Left cardiac atrium (tissue), 4 donors: ENCODE data around the gene KRTAP29-1. TPM values are rescaled to one million over a fixed set of nuclear protein-coding genes. Genes with fewer than 3 reads are reported as not detected.
"Not testable (repeated sequence)": the region's sequence is repeated elsewhere in the genome, so short reads cannot be mapped to it uniquely, and the experiment has no call there.

ENCODE experiments used
- ATAC-seq, 2 donors: fragments of 200-7000 bp; cut with Tn5 transposase; one replicate each; pipeline ENCODE4 v1.9.1; 2020; ENCODE audit warnings: mild to moderate bottlenecking in 2 of 2, moderate library complexity in 2 of 2
- DNase-seq: peaks from one replicate; pipeline ENCODE4 v3.0.0-alpha.2; 2020
- intact Hi-C, 2 donors: fragments of 100-400 bp; cut with DNase I; formaldehyde crosslinking; loops; one replicate each; pipeline versions ENCODE4 v1.14.1 to v1.15.1; 2022 to 2023
- total RNA-seq, 2 donors: library from RNA; stranded (reverse); fragmentation: NEBNext Ultra II Directional; extraction: Animal tissue kit (Norgen Biotek cat#: 25700); gene quantifications; one replicate each; pipeline ENCODE4 v1.2.1, GENCODE V29; 2021
- donor health status: DM: no; HTN: yes; CAD: no.
- donor health status: DM: no; HTN: yes; CAD: no; lungs with severe emphysema.
- donor health status: DM: yes; HTN: yes; CAD: no.
- donor health status: Dilated cardiomyopathy.

Gene KRTAP29-1
- total RNA-seq, 2 donors from 2014 or later, result not detected

- ATAC-seq, result peak; percentile 75 to 89
- intact Hi-C loops, result no loop called here
Measured at GRCh38 chr17:41308251-41308917, 5.7 kb upstream of the KRTAP29-1 start.

GRCh38 chr17:41307647-41308046 is 5.0 kb upstream of the KRTAP29-1 start:
- intact Hi-C loops, result no loop called here
- ATAC-seq, result peak in 1 of 2 donors; percentile 39

More at GRCh38 chr17:41308251-41308917, 5.7 kb upstream of the KRTAP29-1 start:
- peak; percentile 40 for DNase-seq

GRCh38 chr17:41304091-41304490 is 1.4 kb upstream of the KRTAP29-1 start:
- intact Hi-C loops, result no loop called here
- ATAC-seq (no peak), DNase-seq (no peak)

More at GRCh38 chr17:41307647-41308046, 5.0 kb upstream of the KRTAP29-1 start:
- DNase-seq, result no peak

GRCh38 chr17:41302981-41303380 is 330 bp upstream of the KRTAP29-1 start:
- intact Hi-C loops, result no loop called here
- no peak for ATAC-seq
- DNase-seq, result no peak

GRCh38 chr17:41301204-41301790 is 1.4 kb downstream of the KRTAP29-1 start:
- ATAC-seq (no peak), DNase-seq (no peak)
- intact Hi-C loops, result no loop called here

- DNase-seq (no peak), ATAC-seq (no peak)
- intact Hi-C loops, result no loop called here
Measured at GRCh38 chr17:41298458-41299135, 4.1 kb downstream of the KRTAP29-1 start.

GRCh38 chr17:41296846-41297245 is 5.8 kb downstream of the KRTAP29-1 start:
- intact Hi-C loops, result no loop called here
- ATAC-seq (no peak), DNase-seq (no peak)

GRCh38 chr17:41294016-41294415 is 8.6 kb downstream of the KRTAP29-1 start:
- ATAC-seq (no peak), DNase-seq (no peak)
- intact Hi-C loops, result no loop called here

GRCh38 chr17:41287050-41287449 is 15.6 kb downstream of the KRTAP29-1 start:
- DNase-seq, result no peak
- intact Hi-C loops, result no loop called here

GRCh38 chr17:41284546-41284945 is 18.1 kb downstream of the KRTAP29-1 start:
- intact Hi-C loops, result no loop called here
- ATAC-seq, result no peak
- no peak for DNase-seq

More at GRCh38 chr17:41287050-41287449, 15.6 kb downstream of the KRTAP29-1 start:
- ATAC-seq, result no peak

GRCh38 chr17:41284043-41284442 is 18.6 kb downstream of the KRTAP29-1 start:
- ATAC-seq (no peak), DNase-seq (no peak)
- intact Hi-C loops, result no loop called here

GRCh38 chr17:41278176-41278955 is 24.3 kb downstream of the KRTAP29-1 start:
- intact Hi-C loops, result no loop called here
- no peak for ATAC-seq

GRCh38 chr17:41275648-41276190 is 26.9 kb downstream of the KRTAP29-1 start, which contains the start of gene KRTAP9-7:
KRTAP9-7 (plus strand) TSS chr17:41275698; CDS start chr17:41275698, 0 bp downstream.
- intact Hi-C loops, ATAC-seq, DNase-seq: not testable (repeated sequence)

More at GRCh38 chr17:41278176-41278955, 24.3 kb downstream of the KRTAP29-1 start:
- DNase-seq, result no peak

GRCh38 chr17:41271858-41272257 is 30.8 kb downstream of the KRTAP29-1 start:
- intact Hi-C loops, result no loop called here
- DNase-seq (no peak), ATAC-seq (no peak)

GRCh38 chr17:41271323-41271722 is 31.3 kb downstream of the KRTAP29-1 start:
- DNase-seq, ATAC-seq, intact Hi-C loops: not testable (repeated sequence)

GRCh38 chr17:41267711-41268110 is 34.9 kb downstream of the KRTAP29-1 start:
- DNase-seq, result no peak
- ATAC-seq, result no peak
- intact Hi-C loops, result no loop called here

- ATAC-seq (no peak), DNase-seq (no peak)
- intact Hi-C loops, result no loop called here
Measured at GRCh38 chr17:41265078-41265477, 37.6 kb downstream of the KRTAP29-1 start, which contains the start of gene KRTAP9-6. KRTAP9-6 (plus strand) TSS chr17:41265378; CDS start chr17:41265378, 0 bp downstream.

- DNase-seq, result no peak
- no peak for ATAC-seq
- intact Hi-C loops, result no loop called here
Measured at GRCh38 chr17:41264599-41264998, 38.1 kb downstream of the KRTAP29-1 start.

- ATAC-seq (no peak), DNase-seq (no peak)
- intact Hi-C loops, result no loop called here
Measured at GRCh38 chr17:41263212-41263611, 39.4 kb downstream of the KRTAP29-1 start.
